Sciatic nerve (tissue), 2 donors: ENCODE results near the gene ADCY2. TPM values are rescaled to one million over a fixed set of nuclear protein-coding genes. Genes with fewer than 3 reads are reported as not detected.

Experiments
- ATAC-seq: fragments of 200-7000 bp; cut with Tn5 transposase; one replicate; pipeline ENCODE4 v1.9.1; 2020; ENCODE audit warnings: mild to moderate bottlenecking, moderate library complexity
- DNase-seq: peaks from one replicate; pipeline ENCODE4 v3.0.0-alpha.2; 2020; ENCODE audit warnings: low spot score
- intact Hi-C: fragments of 100-400 bp; cut with DNase I; formaldehyde crosslinking; loops from one replicate; pipeline ENCODE4 v1.14.2; 2022
- total RNA-seq: library from RNA; stranded (reverse); fragmentation: NEBNext Ultra II Directional; extraction: Animal tissue kit (Norgen Biotek cat#: 25700); gene quantifications from one replicate; pipeline ENCODE4 v1.2.1, GENCODE V29; 2021
- donor health status: DM: no; HTN: no; CAD: no.
- donor health status: DM: no; HTN: no; CAD: no.

ADCY2 gene
- total RNA-seq = 10.0 TPM

GRCh38 chr5:7395947-7396712, at the start of gene ADCY2:
Gene ADCY2, plus strand, starts transcription at chr5:7396138. Its CDS starts 159 bp downstream, at chr5:7396297.
- DNase-seq (no peak), ATAC-seq (peak; percentile 3)
- intact Hi-C loops = no loop called here

DNA sequence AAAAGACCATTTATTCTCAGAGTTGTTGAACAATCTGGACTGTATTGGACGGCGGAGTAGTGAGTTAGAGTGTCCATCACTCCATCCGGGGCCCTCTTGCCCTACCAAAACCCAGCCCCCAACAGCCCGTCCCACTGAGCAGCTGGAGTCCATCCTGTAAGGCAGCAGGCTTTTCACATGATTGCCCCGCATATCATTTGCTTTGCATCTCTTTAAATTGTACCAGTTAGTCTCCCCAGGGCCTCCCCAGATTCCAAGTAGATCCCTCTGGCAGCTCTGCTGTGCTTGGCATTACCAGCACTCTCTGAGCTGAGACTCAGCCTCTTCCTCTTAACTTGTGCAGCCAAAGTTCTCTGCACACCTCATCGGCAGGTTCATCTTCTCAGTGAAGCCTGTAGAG, 48.6 kb upstream of the ADCY2 start:
- ATAC-seq = no peak
- no peak for DNase-seq
- intact Hi-C loops = no loop called here

DNA sequence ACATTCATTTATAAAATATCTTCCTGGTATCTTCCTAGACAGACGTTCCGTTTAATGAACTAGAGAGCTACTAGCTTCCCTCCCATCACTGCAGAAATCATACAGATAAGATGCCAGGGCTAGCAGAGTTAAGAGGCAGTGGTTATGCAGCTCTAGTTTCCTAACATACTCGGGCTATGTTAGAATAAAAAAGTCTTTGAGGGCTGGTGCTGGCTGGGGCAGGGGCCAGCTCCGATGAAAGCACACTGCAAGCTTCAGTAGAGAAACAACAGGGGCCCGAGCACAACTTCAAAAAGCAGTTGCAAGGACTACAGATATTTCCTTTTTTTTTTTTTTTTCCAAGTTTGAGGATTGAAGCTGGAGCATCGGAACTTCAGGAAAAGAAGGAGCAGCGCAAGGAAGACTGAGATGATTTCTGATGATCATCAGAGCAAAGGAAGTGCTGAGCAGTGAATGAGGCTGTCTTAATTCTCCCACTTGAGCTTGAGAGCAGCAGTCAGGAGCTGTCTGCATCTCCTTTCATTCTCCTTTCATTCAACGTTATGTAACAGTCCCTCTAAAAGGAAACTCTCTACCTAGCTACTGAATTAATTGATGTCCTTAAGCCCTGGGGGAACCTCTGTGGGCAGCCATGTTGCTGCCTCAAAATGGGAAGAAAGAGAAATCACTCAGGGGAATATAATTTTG, 47.6 kb upstream of the ADCY2 start:
- intact Hi-C loops = no loop called here
- ATAC-seq = no peak
- no peak for DNase-seq

DNA sequence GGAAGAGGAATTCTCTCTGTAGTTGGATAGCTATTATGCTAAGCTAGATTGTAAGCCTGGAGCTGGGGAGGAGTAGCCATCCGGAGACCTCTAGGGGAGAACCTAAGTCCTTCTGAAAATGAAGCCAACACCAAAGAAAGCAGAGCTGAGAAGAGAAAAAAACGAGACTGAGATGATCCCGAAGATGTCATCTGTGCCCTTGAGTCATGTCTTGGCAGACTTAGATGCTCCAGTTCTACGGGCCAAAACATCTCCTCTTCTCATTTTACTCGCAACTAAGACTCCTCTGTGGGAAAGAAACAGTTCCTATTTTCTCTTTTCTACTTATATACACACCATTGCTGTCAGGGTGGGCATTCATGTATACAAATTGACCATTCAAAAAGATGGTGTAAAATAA, 34.3 kb upstream of the ADCY2 start:
- ATAC-seq = no peak
- intact Hi-C loops = no loop called here
- no peak for DNase-seq

DNA sequence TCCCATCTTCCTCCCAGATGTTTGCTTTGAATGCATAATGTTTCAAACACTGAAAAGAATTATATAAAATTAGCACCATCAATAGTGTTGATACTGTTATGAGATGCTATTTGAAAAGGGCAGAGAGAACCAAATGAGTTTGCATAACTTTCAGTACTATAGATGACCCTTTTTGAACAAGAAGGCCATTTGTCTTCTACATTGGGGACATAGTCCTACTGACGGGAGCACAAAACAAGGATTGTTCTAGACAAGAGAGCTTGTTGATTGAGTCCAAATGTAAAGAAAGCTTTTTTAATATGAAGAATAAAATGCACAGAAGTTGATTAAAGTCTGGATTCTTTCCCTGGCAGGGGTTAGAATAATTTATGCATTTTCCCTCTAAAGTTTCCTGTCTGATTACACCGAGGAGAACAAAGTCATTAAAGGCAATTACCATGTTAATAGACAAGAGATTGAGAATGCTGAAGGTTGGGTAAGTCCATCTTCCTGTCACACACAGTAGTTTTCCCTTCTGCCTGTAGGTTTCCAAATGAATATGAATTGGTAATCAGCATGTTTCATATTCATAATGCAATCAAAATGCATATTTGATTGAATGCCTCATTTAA, 32.8 kb upstream of the ADCY2 start:
- DNase-seq (no peak), ATAC-seq (no peak)
- intact Hi-C loops = no loop called here

DNA sequence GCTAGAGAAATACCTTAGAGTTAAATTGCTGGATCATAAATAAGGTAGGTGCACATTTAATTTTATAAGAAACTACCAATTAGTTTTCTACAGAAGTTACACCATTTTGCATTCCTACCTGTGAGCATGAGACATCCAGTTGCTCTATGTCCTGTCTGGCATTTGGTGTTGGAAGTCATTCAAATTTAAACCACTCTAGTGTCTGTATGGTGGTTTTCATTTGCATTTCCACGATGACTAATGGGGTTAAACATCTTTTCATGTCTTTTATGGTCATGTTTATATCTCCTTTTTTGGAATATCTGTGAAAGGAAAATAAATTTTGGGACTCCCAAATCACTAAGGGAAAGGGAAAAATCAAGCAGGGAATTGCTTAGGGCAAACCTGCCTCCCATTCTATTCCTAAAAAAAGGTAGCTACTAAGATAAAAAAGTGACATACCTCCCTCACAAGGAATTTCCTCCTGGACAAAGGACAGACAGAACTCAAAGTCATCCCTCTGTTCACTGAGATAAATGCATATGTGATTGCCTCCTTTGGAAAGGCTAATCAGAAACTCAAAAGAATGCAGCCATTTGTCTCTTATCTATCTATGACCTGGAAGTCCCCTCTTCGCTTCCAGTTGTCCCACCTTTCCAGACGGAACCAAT, 31.6 kb upstream of the ADCY2 start:
- ATAC-seq = no peak
- intact Hi-C loops = no loop called here

DNA sequence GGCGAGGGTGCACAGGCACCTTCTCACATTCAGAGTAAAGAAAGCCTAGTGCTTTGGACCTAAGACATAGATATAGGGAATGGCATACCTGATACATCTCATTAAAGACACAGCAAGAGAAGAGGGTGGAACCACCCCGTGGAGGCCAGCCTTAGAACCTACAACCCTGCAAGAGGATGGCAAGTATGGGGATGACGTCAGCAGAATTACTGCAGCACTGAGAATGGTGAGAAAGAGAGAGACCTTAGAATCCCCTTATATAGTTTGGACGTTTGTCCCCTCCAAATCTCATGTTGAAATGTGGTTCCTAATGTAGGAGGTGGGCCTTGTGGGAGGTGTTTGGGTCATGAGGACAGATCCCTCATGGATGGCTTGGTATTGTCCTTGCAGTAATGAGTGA, 28.2 kb upstream of the ADCY2 start:
- intact Hi-C loops = no loop called here
- DNase-seq (no peak), ATAC-seq (no peak)

More for the DNA sequence above, 31.6 kb upstream of the ADCY2 start:
- DNase-seq = no peak

DNA sequence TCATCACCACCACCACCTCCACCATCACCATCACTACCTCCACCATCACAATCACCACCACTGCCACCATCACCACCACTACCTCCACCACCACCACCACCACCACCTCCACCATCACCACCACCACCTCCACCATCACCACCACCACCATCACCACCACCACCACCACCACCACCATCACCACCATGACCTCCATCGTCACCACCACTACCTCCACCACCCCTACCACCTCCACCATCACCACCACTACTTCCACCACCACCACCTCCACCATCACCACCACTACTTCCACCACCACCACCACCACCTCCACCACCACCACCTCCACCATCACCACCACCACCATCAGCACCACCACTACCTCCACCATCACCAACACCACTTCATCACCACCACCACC, 23.5 kb upstream of the ADCY2 start:
- intact Hi-C loops = no loop called here
- DNase-seq = peak; percentile 72
- no peak for ATAC-seq

DNA sequence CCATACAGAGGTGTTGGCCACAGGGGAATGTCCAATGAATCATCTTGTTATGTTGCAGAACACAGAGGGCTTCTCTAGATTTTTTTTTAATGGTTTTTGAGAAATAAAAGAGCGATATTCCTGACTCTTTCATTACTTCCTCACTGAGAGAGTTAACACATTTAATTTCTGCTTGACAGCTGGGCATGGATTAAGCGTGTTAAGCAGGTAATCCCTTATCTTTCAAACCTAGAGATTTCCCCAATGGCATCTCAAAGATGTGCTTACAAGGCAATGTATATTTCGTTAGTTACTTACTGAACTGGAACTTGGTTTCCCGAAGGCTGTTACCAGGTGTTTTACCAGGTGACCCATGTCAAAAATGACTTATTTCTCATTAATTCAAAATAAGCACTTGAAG, 21.8 kb upstream of the ADCY2 start:
- ATAC-seq (no peak), DNase-seq (no peak)
- intact Hi-C loops = no loop called here

DNA sequence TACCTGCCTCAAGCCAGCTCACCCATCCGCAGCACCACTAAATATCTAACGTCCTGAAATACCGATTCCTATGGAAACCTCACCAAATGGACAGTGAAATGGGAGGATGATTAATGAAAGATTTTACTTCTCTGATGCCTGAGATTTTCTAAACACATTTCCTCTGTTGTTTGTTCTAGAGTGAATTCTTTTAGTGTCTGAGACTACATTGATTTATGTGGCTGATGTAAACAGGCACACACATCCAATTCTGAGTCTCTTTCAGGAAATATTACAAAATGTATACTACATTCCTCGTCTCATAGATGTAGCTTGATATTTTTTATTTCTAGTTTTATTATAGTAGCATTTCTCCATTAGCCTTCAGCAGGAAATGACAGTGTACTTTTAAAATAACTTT, 20.5 kb upstream of the ADCY2 start:
- ATAC-seq = no peak
- intact Hi-C loops = no loop called here
- DNase-seq = no peak

DNA sequence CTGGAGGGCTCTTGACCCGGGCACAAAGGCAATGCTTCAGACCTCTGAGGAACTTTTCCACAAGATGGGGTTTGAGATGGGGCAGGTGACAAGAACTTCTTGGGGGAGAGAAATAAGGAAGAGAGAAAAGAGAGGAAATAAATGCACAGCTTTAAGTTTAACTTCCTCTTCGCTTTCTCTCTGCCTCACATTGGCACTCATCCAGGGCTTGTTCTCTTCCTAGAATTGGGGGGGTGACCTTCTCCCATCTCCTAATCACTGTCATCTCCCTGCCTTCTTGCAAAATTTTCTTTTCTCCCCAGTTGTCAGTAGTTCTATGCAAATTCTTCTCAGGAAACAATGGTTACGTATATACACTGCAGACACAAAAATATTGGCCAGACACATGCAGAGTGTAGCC, 19.1 kb upstream of the ADCY2 start:
- ATAC-seq = no peak
- intact Hi-C loops = no loop called here
- DNase-seq = no peak

- no peak for ATAC-seq
- intact Hi-C loops = no loop called here
Measured at GRCh38 chr5:7377761-7378160, 18.2 kb upstream of the ADCY2 start.

DNA sequence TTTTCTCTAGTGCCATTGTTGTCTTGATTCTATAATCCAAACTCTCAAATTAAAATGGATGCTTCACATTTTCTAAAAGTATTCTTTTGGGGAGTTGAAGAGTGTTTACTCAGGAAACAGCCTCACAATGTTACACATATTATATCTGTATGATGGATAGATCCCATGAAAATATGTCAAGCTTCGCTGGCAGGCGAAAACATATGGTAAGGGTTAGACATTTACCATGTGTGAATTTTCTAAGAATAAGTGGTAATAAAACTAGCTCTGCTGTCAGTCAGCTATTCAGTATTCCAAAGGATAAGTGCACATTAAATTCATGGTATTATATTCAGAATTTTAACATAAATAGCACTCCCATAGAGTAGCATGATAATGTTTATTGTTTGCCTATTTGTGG, 13.3 kb upstream of the ADCY2 start:
- ATAC-seq (no peak), DNase-seq (no peak)
- intact Hi-C loops = no loop called here

More at GRCh38 chr5:7377761-7378160, 18.2 kb upstream of the ADCY2 start:
- no peak for DNase-seq

GRCh38 chr5:7385681-7386080, 10.3 kb upstream of the ADCY2 start:
- intact Hi-C loops = no loop called here
- DNase-seq (no peak), ATAC-seq (no peak)

GRCh38 chr5:7388553-7388952, 7.4 kb upstream of the ADCY2 start:
- ATAC-seq (no peak), DNase-seq (no peak)
- intact Hi-C loops = no loop called here

GRCh38 chr5:7391215-7391614, 4.7 kb upstream of the ADCY2 start:
- ATAC-seq (no peak), DNase-seq (no peak)
- intact Hi-C loops = no loop called here

DNA sequence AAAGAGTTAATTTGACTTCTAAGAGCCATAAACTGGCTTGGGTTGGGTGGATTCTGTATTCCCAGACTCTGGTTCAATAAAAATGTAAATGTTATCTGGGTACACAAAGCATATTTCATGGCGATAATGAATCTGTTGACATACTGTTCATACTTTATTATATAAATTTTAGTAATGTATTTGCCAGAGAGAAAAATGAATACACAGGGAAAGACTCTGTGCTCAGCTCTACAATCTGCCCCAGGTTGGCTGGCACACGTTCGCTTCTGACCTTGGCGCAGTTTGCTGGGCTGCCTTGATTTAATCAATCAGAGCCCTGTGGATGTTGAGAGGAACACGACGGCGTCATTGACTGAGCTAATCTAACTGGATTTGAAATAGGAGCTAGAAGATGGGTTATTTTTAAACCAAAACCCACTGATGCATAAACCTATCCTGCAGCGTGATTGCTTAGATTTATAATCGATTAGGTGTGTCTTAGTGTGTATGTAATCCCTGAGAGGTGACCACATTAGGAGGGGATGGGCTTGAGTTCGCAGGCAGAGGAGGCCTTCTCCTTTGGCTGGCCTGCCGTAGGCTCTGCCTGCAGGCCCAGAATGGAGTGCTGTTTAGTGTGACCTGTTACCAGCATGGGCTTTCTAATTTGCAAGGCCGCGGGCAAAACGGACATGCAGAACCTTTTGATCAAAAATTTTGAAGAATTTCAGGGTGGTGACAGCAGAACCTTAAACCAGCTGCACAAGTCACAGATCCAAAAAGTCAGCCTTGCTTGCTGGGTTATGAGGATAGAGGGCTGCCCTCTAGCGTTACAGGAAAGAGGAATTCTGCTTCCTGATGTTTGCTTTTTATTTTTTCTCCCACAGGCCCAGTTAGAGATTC, 3.9 kb upstream of the ADCY2 start:
- no peak for ATAC-seq
- intact Hi-C loops = no loop called here
- DNase-seq = no peak

DNA sequence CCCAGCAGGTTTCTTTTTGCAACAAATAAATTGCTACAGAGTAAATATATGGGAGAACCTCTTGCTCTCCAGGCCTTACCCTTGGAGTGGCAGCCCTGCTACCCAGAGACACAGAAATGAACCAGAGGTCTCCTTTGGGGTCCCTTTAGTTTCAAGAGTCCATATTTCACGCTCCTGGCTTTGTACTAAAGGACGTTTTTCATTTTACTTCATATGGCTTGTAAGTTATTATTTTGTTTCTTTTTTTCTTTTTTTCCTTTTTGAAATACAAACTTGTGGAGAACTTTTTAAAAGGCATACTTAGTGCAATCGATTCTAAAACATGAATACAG, 3.3 kb upstream of the ADCY2 start:
- no peak for ATAC-seq
- no peak for DNase-seq
- intact Hi-C loops = no loop called here
